Psoas muscle (tissue), 8 donors: ENCODE data around the gene CDC45. TPM values are rescaled to one million over a fixed set of nuclear protein-coding genes. Genes with fewer than 3 reads are reported as not detected.

Source experiments
- ATAC-seq, 4 donors: fragments of 200-7000 bp; cut with Tn5 transposase; one replicate each; pipeline ENCODE4 v1.9.1; 2020; ENCODE audit warnings: moderate library complexity in 3 of 4, mild to moderate bottlenecking in 2 of 4
- DNase-seq, 2 donors: peaks; one replicate each; pipeline ENCODE4 v3.0.0-alpha.2; 2020
- H3K27ac ChIP-seq: fragments of 200-600 bp; one replicate; pipeline ENCODE4 v1.8.0; 2022
- H3K27me3 ChIP-seq, 3 donors: fragments of 200-600 bp in 1 of 3; one replicate each; pipeline versions ENCODE4 v1.6.1 to v1.8.0; 2013 to 2022; ENCODE audit warnings: low read length in 2 of 3, mild to moderate bottlenecking in 2 of 3, moderate library complexity in 1 of 3; ENCODE audit not compliant: insufficient read depth in 3 of 3
- H3K36me3 ChIP-seq, 2 donors: fragments of 200-600 bp in 1 of 2; one replicate each; pipeline versions ENCODE4 v1.6.1 to v1.8.0; 2013 to 2022; ENCODE audit warnings: low read depth in 1 of 2, mild to moderate bottlenecking in 1 of 2, moderate library complexity in 1 of 2; ENCODE audit not compliant: insufficient read depth in 1 of 2
- H3K4me1 ChIP-seq: fragments of 200-600 bp; one replicate; pipeline ENCODE4 v1.8.0; 2022
- H3K4me3 ChIP-seq: fragments of 200-600 bp; one replicate; pipeline ENCODE4 v1.8.0; 2022; ENCODE audit warnings: mild to moderate bottlenecking
- H3K9me3 ChIP-seq: fragments of 200-600 bp; one replicate; pipeline ENCODE4 v1.8.0; 2022
- whole genome bisulfite sequencing, 3 donors: extraction: QIAGEN DNeasy Blood & Tissue Kit; methylation state at CpG; one replicate each; pipeline versions ENCODE4 v1.1.6 to v1.1.7; 2013; 5-methylcytosine and 5-hydroxymethylcytosine counted together
- intact Hi-C, 2 donors: fragments of 100-400 bp; cut with DNase I; formaldehyde crosslinking; loops; one replicate each; pipeline versions ENCODE4 v1.11.0 to v1.14.2; 2022
- polyA plus RNA-seq, 3 donors: library from polyadenylated mRNA; stranded (reverse); fragments of 200-250 nt; gene quantifications; one replicate each; pipeline ENCODE4 v1.2.3, GENCODE V29; 2013
- total RNA-seq, 4 donors: library from RNA; stranded (reverse); fragmentation: NEBNext Ultra II Directional in 2 of 4; extraction: Animal tissue kit (Norgen Biotek cat#: 25700) in 2 of 4; gene quantifications; one replicate each; pipeline versions ENCODE4 v1.2.1 to v1.2.4, GENCODE V29; 2021 to 2023
- TF ChIP-seq, protein P1 (sequence below): fragments of 200-600 bp; IDR thresholded peaks from one replicate; pipeline ENCODE4 v1.8.0; 2022; ENCODE audit warnings: antibody characterized with exemption
- donor health status: healthy with polysubstance abuse.
- donor health status: DM: no; HTN: no; CAD: no; lungs with moderate emphysema.
- donor health status: Bipolar disorder and iron deficiency.
- donor health status: healthy.
- donor health status: DM: yes; HTN: yes; CAD: no.
- donor health status: DM: no; HTN: no; CAD: no.
- donor health status: DM: no; HTN: no; CAD: no.
- donor health status: DM: yes; HTN: yes; CAD: no.

CDC45 gene
- total and polyA plus RNA-seq, 7 donors: 0.30 to 0.77 (median 0.71) TPM; not detected in 2

DNA sequence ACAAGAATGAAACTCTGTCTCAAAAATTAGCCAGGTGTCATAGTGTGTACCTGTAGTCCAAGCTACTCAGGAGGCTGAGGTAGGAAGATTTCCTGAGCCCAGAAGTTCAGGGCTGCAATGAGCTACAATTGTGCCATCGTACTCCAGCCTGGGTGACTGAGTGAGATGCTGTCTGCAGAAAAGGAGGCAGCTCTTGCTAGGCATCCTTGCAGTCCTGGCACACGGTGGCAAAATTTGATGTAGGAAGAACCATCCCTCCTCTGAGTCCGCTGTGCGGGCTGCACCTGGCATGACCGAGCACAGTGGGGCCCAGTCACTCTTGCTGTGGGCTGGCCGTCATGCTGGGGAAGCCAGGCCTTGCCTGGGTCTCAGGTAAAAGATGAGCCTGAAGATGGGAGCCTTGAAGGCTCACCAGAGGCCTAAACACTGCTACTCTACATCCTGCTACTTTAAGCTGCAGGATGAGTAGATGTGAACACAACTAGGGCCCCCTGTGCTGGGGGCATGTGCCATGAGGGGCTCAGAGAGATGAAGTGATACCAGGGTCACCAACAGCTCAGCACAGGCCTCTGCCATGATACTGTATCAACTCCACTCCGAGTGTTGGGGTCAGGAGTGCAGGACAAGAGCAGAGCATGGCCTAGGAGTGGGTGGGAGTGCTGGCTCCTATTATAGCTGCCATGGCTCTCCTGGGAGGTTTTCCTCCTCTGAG is 18.6 kb downstream of the CDC45 start:
- H3K27me3 ChIP-seq: no peaks in the 10 kb centered on the region
- TF ChIP-seq, protein P1, sequence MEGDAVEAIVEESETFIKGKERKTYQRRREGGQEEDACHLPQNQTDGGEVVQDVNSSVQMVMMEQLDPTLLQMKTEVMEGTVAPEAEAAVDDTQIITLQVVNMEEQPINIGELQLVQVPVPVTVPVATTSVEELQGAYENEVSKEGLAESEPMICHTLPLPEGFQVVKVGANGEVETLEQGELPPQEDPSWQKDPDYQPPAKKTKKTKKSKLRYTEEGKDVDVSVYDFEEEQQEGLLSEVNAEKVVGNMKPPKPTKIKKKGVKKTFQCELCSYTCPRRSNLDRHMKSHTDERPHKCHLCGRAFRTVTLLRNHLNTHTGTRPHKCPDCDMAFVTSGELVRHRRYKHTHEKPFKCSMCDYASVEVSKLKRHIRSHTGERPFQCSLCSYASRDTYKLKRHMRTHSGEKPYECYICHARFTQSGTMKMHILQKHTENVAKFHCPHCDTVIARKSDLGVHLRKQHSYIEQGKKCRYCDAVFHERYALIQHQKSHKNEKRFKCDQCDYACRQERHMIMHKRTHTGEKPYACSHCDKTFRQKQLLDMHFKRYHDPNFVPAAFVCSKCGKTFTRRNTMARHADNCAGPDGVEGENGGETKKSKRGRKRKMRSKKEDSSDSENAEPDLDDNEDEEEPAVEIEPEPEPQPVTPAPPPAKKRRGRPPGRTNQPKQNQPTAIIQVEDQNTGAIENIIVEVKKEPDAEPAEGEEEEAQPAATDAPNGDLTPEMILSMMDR: no peak
- ATAC-seq (no peak), DNase-seq (no peak)
- no peak overlapping the region for H3K4me3 ChIP-seq
- no peaks in the 10 kb centered on the region for H3K9me3 ChIP-seq
- H3K27ac ChIP-seq: no peak overlapping the region
- H3K4me1 ChIP-seq: no peaks in the 10 kb centered on the region
- intact Hi-C loops: loop anchor here in 1 of 2 donors (5.0 kb wide), 1 partner anchor 134 kb away; no protein-coding TSS in a partner anchor
- no peaks in the 10 kb centered on the region for H3K36me3 ChIP-seq
- WGBS, 3 donors: 92 to 99% (median 96%) methylated on average over 7 of the region's 7 CpGs

DNA sequence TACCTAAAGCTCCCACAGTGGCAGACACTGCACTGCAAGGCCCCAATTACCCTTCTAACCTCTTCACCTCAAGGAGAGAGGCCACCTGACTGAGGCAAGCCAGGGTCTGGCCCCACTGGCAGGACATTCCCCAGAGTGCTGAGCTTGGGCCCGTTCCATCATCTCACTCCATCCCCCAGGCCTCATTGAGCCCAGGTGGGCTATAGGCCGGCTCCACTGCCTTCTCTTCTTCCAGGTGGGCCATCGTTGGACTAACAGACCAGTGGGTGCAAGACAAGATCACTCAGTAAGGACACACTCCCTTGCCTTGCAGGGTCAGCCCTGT is 19.1 kb downstream of the CDC45 start:
- no peak for ATAC-seq
- 92 to 96% (median 93%) methylated on average over 3 of the region's 3 CpGs for WGBS, 3 donors

DNA sequence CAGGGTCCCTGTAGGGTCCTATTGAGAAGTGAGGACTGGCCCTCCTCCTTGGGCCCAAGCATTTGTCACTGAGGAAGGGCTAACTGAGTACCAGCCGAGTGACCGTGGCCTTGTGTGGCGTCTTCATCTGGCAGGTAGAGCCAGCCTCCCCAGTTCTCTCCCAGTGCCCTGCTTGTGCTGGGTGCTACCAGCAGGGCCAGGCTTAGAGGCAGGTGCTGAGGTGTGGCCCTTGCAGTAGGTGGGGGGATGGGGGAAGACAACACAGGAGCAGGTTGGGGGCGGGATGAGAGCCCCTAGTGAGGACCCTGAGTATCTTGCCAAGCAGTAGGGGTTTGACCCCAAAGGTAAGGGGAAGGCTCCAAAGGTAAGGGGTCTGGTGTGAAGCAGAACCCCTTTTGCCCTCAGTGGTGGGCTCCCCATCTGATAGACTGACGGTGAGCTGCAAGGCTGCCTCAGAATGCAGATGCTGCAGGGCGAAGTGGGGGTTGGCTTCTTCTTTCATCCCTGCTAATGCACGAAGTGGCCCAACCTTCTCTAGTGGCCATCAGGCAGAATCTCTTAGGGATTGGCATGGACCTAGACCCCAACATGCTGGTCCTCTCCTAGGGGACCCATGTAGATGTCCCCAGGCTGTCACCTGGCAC is 19.6 kb downstream of the CDC45 start:
- TF ChIP-seq, protein P1: no peak
- 92 to 100% (median 97%) methylated on average over 7 of the region's 7 CpGs for WGBS, 3 donors
- ATAC-seq (no peak), DNase-seq (no peak)
- Histone ChIP-seq H3K4me1 (no peaks in the 10 kb centered on the region), H3K9me3 (no peaks in the 10 kb centered on the region), H3K4me3 (no peak overlapping the region), H3K27me3 (no peaks in the 10 kb centered on the region), H3K27ac (no peak overlapping the region), H3K36me3 (no peaks in the 10 kb centered on the region)
- intact Hi-C loops: loop anchor here in 1 of 2 donors (5.0 kb wide), 1 partner anchor 133 kb away; no protein-coding TSS in a partner anchor

More for the DNA sequence above, 19.1 kb downstream of the CDC45 start:
- no peak for DNase-seq
- TF ChIP-seq, protein P1: no peak
- no peak overlapping the region for H3K27ac ChIP-seq
- H3K4me3 ChIP-seq: no peak overlapping the region
- H3K36me3 ChIP-seq: no peaks in the 10 kb centered on the region
- H3K9me3 ChIP-seq: no peaks in the 10 kb centered on the region
- intact Hi-C loops: loop anchor here in 1 of 2 donors (5.0 kb wide), 1 partner anchor 133 kb away; no protein-coding TSS in a partner anchor
- H3K27me3 ChIP-seq: no peaks in the 10 kb centered on the region
- no peaks in the 10 kb centered on the region for H3K4me1 ChIP-seq

DNA sequence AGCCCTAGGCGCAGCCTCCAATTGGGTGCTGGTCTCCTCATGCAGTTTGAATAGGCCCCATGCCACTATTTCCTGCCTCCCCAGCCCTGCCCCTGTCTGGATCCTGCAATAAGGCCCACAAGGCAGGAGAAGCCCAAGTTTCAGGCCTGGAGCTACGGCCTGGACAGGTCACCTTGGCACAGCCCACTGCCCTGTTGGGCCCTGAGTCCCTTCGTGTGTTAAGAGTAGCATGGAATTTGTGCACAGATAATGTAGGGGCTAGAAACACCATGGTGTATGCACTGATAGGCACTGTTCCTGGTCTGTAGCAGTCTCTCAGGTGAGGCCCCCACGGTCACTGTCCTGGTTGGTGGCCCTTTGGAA is 20.1 kb downstream of the CDC45 start:
- ATAC-seq (no peak), DNase-seq (no peak)
- H3K27ac ChIP-seq: no peak overlapping the region
- no peaks in the 10 kb centered on the region for H3K9me3 ChIP-seq
- H3K27me3 ChIP-seq: no peaks in the 10 kb centered on the region
- intact Hi-C loops: loop anchor here in 1 of 2 donors (5.0 kb wide), 1 partner anchor 132 kb away; no protein-coding TSS in a partner anchor
- WGBS, 3 donors: 85 to 95% (median 92%) methylated on average over 4 of the region's 4 CpGs
- H3K4me1 ChIP-seq: no peaks in the 10 kb centered on the region
- no peak overlapping the region for H3K4me3 ChIP-seq
- TF ChIP-seq, protein P1: no peak
- no peaks in the 10 kb centered on the region for H3K36me3 ChIP-seq
